K562 (cell line): Measurements from ENCODE around the gene LRRC4C. TPM values are rescaled to one million over a fixed set of nuclear protein-coding genes. Genes with fewer than 3 reads are reported as not detected.

ENCODE experiments used
- ATAC-seq: fragments of 200-7000 bp; cut with Tn5 transposase; 3 replicates; pipeline ENCODE4 v1.9.1; 2020; ENCODE audit warnings: moderate library complexity
- BruUV-seq: library from RNA; stranded (reverse); fragments of 400-500 nt; replicated peaks from 2 replicates; lab custom pipeline; 2021; lab: Mats Ljungman, UMichigan
- CTCF ChIA-PET: fragments of 300-600 bp; formaldehyde crosslinking; extraction: SDS; loops from one replicate; lab custom pipeline; 2021; ENCODE audit warnings: low intra/inter-chr PET ratio; lab: Yijun Ruan, JAX
- POLR2A ChIA-PET: fragments of 300-600, 350-650 bp; sonication (Branson Sonifier 250); formaldehyde crosslinking; extraction: SDS; loops from one replicate; lab custom pipeline; 2021; ENCODE audit warnings: antibody characterized with exemption, inconsistent platforms; lab: Yijun Ruan, JAX
- DNase-seq, 4 experiments: peaks; one replicate each; pipeline versions ENCODE4 v3.0.0 to v3.0.0-alpha.2; 2011 to 2018; ENCODE audit warnings: low spot score in 3 of 4, mixed read lengths in 3 of 4; ENCODE audit errors: extremely low read depth in 1 of 4
- FAIRE-seq: peaks from 2 replicates; lab custom pipeline; 2011; peaks lifted over from hg19 to GRCh38; lab: Jason Lieb, UNC
- H2AFZ ChIP-seq: 2 replicates; pipeline ENCODE4 v1.6.0; 2011; ENCODE audit warnings: low read depth, low read length, control low read depth, inconsistent platforms
- H3K27ac ChIP-seq: fragments of 200-600 bp; 3 replicates; pipeline ENCODE4 v1.8.0; 2011; ENCODE audit warnings: low read depth, mild to moderate bottlenecking, control low read depth, inconsistent platforms, low read length, moderate library complexity, mixed read lengths; ENCODE audit errors: extremely low read depth
- H3K27me3 ChIP-seq, 2 experiments: fragments of 300-600 bp in 1 of 2; 2 replicates in 1 of 2; 3 replicates in 1 of 2; pipeline versions ENCODE4 v1.6.0 to v1.8.0; 2011; ENCODE audit warnings: inconsistent platforms in 2 of 2, low read length in 2 of 2, mild to moderate bottlenecking in 1 of 2, mixed read lengths in 1 of 2, moderate library complexity in 1 of 2; ENCODE audit not compliant: control insufficient read depth in 2 of 2, insufficient read depth in 2 of 2
- H3K36me3 ChIP-seq: fragments of 300-600 bp; 3 replicates; pipeline ENCODE4 v1.8.0; 2011; ENCODE audit warnings: mild to moderate bottlenecking, low read length, inconsistent platforms; ENCODE audit not compliant: control insufficient read depth, insufficient read depth
- H3K4me1 ChIP-seq, 2 experiments: fragments of 200-600 bp in 1 of 2; replicated peaks in 1 of 2; 2 replicates in 1 of 2; 3 replicates in 1 of 2; pipeline versions ENCODE4 v1.5.1 to v1.8.0; 2011; ENCODE audit warnings: inconsistent platforms in 2 of 2, low read length in 2 of 2, mild to moderate bottlenecking in 1 of 2, mixed read lengths in 1 of 2, moderate library complexity in 1 of 2; ENCODE audit not compliant: control insufficient read depth in 2 of 2, insufficient read depth in 2 of 2
- H3K4me2 ChIP-seq: 2 replicates; pipeline ENCODE4 v1.6.1; 2011; ENCODE audit warnings: low read length, control low read depth, inconsistent platforms, mixed read lengths; ENCODE audit not compliant: insufficient read depth
- H3K4me3 ChIP-seq: fragments of 200-600 bp; sonication (generic), shearing (Covaris generic); 2 replicates; pipeline ENCODE4 v1.5.1; 2016; ENCODE audit warnings: control low read depth, inconsistent platforms
- H3K79me2 ChIP-seq: fragments of 200-600 bp; 3 replicates; pipeline ENCODE4 v1.8.0; 2011; ENCODE audit warnings: low read length, inconsistent platforms; ENCODE audit not compliant: control insufficient read depth, insufficient read depth
- H3K9ac ChIP-seq, 2 experiments: 2 replicates each; pipeline versions ENCODE4 v1.6.0 to v1.6.1; 2011; ENCODE audit warnings: low read depth in 2 of 2, low read length in 2 of 2, control low read depth in 1 of 2, inconsistent platforms in 1 of 2, mild to moderate bottlenecking in 1 of 2, mixed read lengths in 1 of 2; ENCODE audit not compliant: insufficient read depth in 1 of 2
- H3K9me1 ChIP-seq: one replicate; pipeline ENCODE4 v1.6.0; 2011; ENCODE audit warnings: inconsistent platforms, mild to moderate bottlenecking, low read length, moderate library complexity; ENCODE audit not compliant: control insufficient read depth, insufficient read depth
- H3K9me3 ChIP-seq: replicated peaks from 2 replicates; pipeline ENCODE4 v1.5.1; 2011; ENCODE audit warnings: low read depth, low read length, inconsistent platforms; ENCODE audit not compliant: control insufficient read depth, insufficient read depth
- H4K20me1 ChIP-seq: replicated peaks from 2 replicates; pipeline ENCODE4 v1.6.1; 2011; ENCODE audit warnings: low read length, inconsistent platforms, mixed read lengths; ENCODE audit not compliant: control insufficient read depth, insufficient read depth
- DMBX1 ChIP-seq: fragments of 250-450 bp; sonication (Bioruptor Pico); IDR thresholded peaks from 2 replicates; pipeline ENCODE4 v1.8.0; 2022; ENCODE audit warnings: inconsistent platforms, mild to moderate bottlenecking, moderate library complexity, borderline replicate concordance
- ESRRB ChIP-seq: fragments of 250-450 bp; sonication (Bioruptor Pico); IDR thresholded peaks from 2 replicates; pipeline ENCODE4 v1.5.0; 2020; ENCODE audit warnings: mild to moderate bottlenecking, moderate library complexity, borderline replicate concordance
- RUNX1 ChIP-seq: sonication (generic); IDR thresholded peaks from 2 replicates; pipeline ENCODE4 v1.6.1; 2016; ENCODE audit warnings: antibody characterized with exemption, low read depth
- TOE1 ChIP-seq, 2 experiments: fragments of 450-650 bp in 1 of 2; sonication (generic) in 1 of 2; formaldehyde crosslinking in 1 of 2; IDR thresholded peaks; 2 replicates each; pipeline versions ENCODE4 v1.7.1 to v1.8.0; 2016 to 2022; ENCODE audit warnings: borderline replicate concordance in 2 of 2, mild to moderate bottlenecking in 2 of 2, antibody characterized with exemption in 1 of 2, inconsistent platforms in 1 of 2, low read depth in 1 of 2, missing genetic modification reagents in 1 of 2, moderate library complexity in 1 of 2
- WGBS: fragments of 100-300 bp; shearing (Covaris generic); methylation state at CpG from one replicate; pipeline ENCODE4 v1.1.6; 2016; ENCODE audit warnings: low coverage, mixed read lengths; ENCODE audit not compliant: insufficient coverage; ENCODE audit errors: missing lambda C conversion rate; 5-methylcytosine and 5-hydroxymethylcytosine counted together
- in situ Hi-C: fragments of 300-500 bp; cut with MboI; formaldehyde crosslinking; loops from 4 replicates; pipeline ENCODE4 v1.15.0; 2018; ENCODE audit warnings: inconsistent platforms, mixed read lengths
- intact Hi-C: fragments of 100-400 bp; cut with micrococcal nuclease; formaldehyde crosslinking; loops from 2 replicates; pipeline ENCODE4 v1.14.2; 2022
- polyA plus RNA-seq, 8 experiments: library from polyadenylated mRNA; depleted of rRNA in 4 of 8; stranded (reverse) in 5 of 8; unstranded in 3 of 8; fragments of >200 nt; fragmentation: Nextera tagmentation in 2 of 8; fragmentation: Illumina TruSeq in 1 of 8; extraction: Ambion mirVana in 2 of 8; extraction: Trizol in 1 of 8; gene quantifications; 2 replicates each; pipeline versions ENCODE4 v1.2.1 to v1.2.3, GENCODE V29; 2011 to 2014; ENCODE audit warnings: inconsistent platforms in 1 of 8, missing spikeins in 1 of 8
- total RNA-seq, 7 experiments: library from RNA; depleted of rRNA in 6 of 7; stranded (reverse); fragments of >200 nt in 6 of 7; fragmentation: Illumina TruSeq in 2 of 7; extraction: Trizol in 2 of 7; gene quantifications; 2 replicates each; pipeline versions ENCODE4 v1.2.1 to v1.2.3, GENCODE V29; 2011 to 2021; ENCODE audit warnings: low replicate concordance in 1 of 7
- TF ChIP-seq, protein P1 (sequence below): fragments of 250-450 bp; sonication (Bioruptor Pico); IDR thresholded peaks from 2 replicates; pipeline ENCODE4 v1.8.0; 2021; ENCODE audit warnings: borderline replicate concordance, mild to moderate bottlenecking, moderate library complexity; ENCODE audit not compliant: poor library complexity, severe bottlenecking
- TF ChIP-seq, protein P2 (sequence below), 2 experiments: fragments of 450-650 bp; conservative IDR thresholded peaks; 2 replicates each; pipeline ENCODE4 v1.6.1; 2017; ENCODE audit warnings: mild to moderate bottlenecking in 2 of 2, moderate library complexity in 2 of 2
- TF ChIP-seq, protein P3 (sequence below): fragments of 250-450 bp; sonication (Bioruptor Pico); IDR thresholded peaks from 2 replicates; pipeline ENCODE4 v1.8.0; 2021; ENCODE audit warnings: mild to moderate bottlenecking, moderate library complexity

The LRRC4C gene
- total and polyA plus RNA-seq, 9 of the 15 experiments (the other 6 are each of a cell fraction or from before 2014, with no cell fraction given) = not detected

DNA sequence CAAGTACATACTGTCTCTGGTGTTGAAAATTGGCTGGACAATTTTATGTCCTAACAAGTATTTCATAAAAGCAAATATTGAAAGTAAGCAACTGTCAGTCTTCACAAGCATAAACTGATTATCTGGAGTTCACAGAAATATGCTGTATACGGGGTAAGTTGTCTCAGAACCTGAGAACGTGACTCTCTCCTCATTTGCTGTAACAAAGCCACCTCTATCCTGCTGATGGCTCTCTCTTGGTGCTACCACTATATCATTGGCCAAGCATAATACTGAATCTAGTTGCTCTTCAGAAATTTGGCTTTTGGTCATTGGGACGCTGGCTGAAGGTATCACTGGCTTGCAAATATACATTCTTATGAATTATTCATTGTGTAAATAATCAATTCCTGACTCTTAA lies 1078.0 kb downstream of the LRRC4C start:
- WGBS = 0% methylated on average over 2 of the region's 3 CpGs
- Histone ChIP-seq H3K36me3 (no peaks in the 10 kb centered on the region), H4K20me1 (no peaks in the 10 kb centered on the region), H3K79me2 (no peaks in the 10 kb centered on the region), H2AFZ (no peak overlapping the region), H3K4me3 (no peak overlapping the region), H3K4me2 (no peak overlapping the region), H3K9ac (no peak overlapping the region), H3K4me1 (no peaks in the 10 kb centered on the region), H3K27me3 (no peaks in the 10 kb centered on the region), H3K9me3 (no peaks in the 10 kb centered on the region), H3K27ac (no peak overlapping the region), H3K9me1 (no peaks in the 10 kb centered on the region)
- no peak for DNase-seq
- POLR2A ChIA-PET = no interaction called here
- intact Hi-C loops (no loop called here), in situ Hi-C loops (no loop called here)
- no peak for ATAC-seq
- no peak for FAIRE-seq
- CTCF ChIA-PET = no interaction called here
- BruUV-seq = no TSS peak
- TF ChIP-seq TOE1 (IDR thresholded peaks at IDR 0.05; ENCODE audit: borderline replicate concordance) (no peak), TOE1 (CRISPR knock-in tag; IDR thresholded peaks at IDR 0.05; ENCODE audit: borderline replicate concordance, low read depth) (no peak), DMBX1 (CRISPR knock-in tag) (no peak), RUNX1 (no peak), ESRRB (no peak)
- TF ChIP-seq, protein P1, sequence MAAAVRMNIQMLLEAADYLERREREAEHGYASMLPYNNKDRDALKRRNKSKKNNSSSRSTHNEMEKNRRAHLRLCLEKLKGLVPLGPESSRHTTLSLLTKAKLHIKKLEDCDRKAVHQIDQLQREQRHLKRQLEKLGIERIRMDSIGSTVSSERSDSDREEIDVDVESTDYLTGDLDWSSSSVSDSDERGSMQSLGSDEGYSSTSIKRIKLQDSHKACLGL = no peak
- TF ChIP-seq, protein P2, sequence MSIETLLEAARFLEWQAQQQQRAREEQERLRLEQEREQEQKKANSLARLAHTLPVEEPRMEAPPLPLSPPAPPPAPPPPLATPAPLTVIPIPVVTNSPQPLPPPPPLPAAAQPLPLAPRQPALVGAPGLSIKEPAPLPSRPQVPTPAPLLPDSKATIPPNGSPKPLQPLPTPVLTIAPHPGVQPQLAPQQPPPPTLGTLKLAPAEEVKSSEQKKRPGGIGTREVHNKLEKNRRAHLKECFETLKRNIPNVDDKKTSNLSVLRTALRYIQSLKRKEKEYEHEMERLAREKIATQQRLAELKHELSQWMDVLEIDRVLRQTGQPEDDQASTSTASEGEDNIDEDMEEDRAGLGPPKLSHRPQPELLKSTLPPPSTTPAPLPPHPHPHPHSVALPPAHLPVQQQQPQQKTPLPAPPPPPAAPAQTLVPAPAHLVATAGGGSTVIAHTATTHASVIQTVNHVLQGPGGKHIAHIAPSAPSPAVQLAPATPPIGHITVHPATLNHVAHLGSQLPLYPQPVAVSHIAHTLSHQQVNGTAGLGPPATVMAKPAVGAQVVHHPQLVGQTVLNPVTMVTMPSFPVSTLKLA (conservative IDR thresholded peaks at IDR 0.05) = no peak
- TF ChIP-seq, protein P3, sequence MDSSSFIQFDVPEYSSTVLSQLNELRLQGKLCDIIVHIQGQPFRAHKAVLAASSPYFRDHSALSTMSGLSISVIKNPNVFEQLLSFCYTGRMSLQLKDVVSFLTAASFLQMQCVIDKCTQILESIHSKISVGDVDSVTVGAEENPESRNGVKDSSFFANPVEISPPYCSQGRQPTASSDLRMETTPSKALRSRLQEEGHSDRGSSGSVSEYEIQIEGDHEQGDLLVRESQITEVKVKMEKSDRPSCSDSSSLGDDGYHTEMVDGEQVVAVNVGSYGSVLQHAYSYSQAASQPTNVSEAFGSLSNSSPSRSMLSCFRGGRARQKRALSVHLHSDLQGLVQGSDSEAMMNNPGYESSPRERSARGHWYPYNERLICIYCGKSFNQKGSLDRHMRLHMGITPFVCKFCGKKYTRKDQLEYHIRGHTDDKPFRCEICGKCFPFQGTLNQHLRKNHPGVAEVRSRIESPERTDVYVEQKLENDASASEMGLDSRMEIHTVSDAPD (CRISPR knock-in tag) = no peak
